GM12874 (cell line): ENCODE results near the gene ANKS1B.

Experiments
- TF ChIP-seq, protein P1 (sequence below): IDR thresholded peaks from 2 replicates; pipeline ENCODE4 v1.5.1; 2011; ENCODE audit warnings: low read depth, mild to moderate bottlenecking, control low read depth, low read length, moderate library complexity; ENCODE audit not compliant: insufficient read depth

ANKS1B gene

DNA sequence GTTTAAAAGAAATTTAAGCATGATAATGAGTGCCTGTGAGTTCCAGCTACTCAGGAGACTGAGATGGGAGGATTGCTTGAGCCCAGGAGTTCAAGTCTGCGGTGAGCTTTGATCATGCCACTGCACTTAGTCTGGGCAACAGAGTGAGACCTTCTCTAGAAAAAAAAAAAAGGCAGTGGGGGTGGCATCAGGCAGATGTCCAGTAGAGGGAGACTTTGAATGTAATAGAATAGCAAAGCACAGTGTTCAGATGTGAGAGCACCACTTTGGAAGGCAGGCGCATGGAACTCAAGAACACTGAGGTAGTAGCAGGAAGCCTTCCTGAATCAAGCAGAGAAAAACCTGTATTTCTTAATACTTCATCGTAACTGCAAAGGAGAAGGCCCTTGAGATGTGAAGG is 731.7 kb downstream of the ANKS1B start:
- TF ChIP-seq, protein P1, sequence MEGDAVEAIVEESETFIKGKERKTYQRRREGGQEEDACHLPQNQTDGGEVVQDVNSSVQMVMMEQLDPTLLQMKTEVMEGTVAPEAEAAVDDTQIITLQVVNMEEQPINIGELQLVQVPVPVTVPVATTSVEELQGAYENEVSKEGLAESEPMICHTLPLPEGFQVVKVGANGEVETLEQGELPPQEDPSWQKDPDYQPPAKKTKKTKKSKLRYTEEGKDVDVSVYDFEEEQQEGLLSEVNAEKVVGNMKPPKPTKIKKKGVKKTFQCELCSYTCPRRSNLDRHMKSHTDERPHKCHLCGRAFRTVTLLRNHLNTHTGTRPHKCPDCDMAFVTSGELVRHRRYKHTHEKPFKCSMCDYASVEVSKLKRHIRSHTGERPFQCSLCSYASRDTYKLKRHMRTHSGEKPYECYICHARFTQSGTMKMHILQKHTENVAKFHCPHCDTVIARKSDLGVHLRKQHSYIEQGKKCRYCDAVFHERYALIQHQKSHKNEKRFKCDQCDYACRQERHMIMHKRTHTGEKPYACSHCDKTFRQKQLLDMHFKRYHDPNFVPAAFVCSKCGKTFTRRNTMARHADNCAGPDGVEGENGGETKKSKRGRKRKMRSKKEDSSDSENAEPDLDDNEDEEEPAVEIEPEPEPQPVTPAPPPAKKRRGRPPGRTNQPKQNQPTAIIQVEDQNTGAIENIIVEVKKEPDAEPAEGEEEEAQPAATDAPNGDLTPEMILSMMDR, result peak; percentile 32; the same call in 1 of the 2 replicates

DNA sequence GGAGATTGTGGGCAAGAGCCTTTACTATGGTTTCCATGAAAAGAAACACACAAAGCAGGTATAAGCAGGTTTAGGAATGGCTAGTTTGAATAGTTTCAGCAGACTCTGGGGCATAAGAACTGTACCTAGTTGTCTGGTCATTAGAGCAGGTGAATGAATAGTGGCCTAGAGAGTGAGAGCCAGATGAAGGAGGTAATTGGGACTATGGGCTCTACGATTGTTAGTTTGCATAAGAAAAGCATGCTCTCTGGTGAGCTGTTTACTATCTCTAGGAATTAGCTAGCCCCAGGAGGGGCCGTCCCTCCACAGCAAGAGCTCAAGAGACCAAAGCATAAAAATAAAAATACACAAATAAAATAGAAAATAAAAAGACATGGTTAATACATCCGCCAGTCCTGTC is 734.6 kb downstream of the ANKS1B start:
- TF ChIP-seq, protein P1, result no peak

DNA sequence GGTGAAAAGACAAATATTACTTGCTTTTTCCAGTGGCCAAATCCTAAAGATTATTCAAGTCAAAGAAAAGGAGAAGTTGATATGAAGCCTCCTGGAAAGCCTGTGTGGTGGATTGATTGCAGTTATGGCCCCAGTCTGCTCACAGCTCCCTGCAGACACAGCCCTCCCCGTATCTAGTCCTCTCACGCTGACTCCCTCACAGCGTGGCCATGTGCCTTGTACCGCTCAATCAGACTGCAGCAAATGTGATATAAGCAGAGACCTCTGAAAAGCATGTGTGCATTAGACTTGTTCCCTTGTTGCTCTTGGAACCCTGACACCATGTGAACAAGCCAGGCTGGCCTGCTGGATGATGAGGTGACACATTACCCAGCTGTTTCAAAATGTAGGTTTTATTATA is 735.2 kb downstream of the ANKS1B start:
- TF ChIP-seq, protein P1, result no peak

DNA sequence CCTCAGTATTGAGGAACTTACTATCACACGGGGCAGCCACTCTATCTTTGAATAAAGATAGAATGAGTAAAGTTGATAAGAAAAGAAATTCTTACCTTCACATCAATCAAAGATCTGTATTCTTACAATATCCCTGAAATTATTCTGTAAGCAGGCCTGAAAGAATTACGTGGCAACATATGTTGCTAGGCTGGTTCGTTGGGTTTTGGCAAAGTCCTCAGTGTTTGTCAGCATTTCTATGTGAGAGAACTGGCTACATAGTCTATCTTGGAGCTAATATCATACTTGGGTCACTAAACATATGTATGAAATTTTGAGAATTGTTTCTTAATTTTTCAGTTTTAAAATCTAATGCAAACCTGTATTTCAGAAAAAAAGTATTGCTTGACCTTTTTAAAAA is 749.4 kb downstream of the ANKS1B start:
- TF ChIP-seq, protein P1, result no peak

DNA sequence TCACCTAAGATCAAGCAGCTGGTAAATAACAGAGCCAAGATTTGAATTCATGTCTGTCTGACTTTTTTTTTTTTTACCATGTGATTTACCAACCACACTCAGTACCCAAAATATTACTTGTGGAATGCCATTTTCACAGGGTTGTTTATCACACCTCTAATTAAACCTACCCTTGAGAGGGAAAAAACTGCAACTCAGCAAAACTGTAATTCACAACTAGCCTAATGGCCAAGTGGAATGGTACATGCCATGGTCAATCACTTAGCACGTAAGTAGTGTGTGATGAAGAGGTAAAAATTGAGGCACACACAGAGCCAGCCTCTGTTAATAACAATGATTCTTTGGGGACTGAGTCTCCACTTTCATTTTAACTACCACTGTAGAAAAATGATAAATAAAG is 750.0 kb downstream of the ANKS1B start:
- TF ChIP-seq, protein P1, result no peak

DNA sequence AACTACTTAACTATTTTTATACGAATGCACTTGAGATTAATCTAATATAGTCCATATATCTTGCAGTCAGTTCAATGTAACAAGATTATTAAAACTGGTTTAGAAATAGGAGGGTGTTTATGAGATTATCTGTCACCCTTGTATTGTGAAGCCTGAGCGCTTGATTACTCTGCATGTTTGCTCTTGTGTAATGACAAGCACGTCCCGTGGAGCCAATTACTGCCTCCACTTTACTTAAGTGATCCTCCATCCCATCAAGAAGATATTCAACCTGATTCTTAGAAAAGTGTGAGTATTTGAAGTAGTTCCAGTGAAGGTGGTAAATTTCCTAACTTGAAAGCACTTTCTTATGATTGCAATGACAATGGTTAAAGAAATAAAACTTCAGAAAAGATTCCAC is 752.4 kb downstream of the ANKS1B start:
- TF ChIP-seq, protein P1, result no peak

DNA sequence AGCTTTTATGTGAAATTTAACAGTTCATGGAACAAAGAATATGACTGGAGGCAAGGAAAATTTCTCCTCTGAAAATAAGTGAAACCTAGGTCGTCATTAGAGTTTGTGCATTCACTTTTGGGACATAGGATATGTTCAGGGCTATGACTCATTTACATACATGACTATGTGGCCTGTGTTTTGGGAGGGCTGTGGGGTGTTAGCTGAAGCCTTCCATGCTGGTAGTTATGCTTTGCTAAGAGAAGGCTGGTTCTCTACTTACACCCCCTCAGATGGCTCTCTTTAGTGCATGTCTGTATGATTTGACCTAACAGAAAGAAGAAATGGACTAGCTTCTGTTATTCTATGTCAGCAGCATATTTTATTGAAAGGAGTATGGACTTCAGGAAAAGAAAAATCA is 753.7 kb downstream of the ANKS1B start:
- TF ChIP-seq, protein P1, result no peak

DNA sequence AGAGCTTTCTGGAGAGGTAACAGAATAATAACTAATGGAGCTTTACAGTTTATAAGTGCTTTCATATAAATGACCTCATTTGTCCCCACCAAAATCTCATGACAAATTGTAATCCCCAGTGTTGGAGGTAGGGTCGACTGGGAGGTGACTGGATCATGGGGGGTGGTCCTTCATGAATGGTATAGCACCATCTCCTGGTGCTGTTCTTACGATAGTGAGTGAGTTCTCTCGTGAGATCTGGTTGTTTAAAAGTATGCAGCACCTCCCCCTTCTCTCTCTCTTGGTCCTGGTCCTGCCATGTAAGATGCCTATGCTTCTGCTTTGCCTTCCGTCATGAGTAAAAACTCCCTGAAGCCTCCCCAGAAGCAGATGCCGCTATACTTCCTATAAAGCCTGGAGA is 760.5 kb downstream of the ANKS1B start:
- TF ChIP-seq, protein P1, result no peak
